Measurements from ENCODE around the gene MUSTN1. TPM values are rescaled to one million over a fixed set of nuclear protein-coding genes. Genes with fewer than 3 reads are reported as not detected.

Gene MUSTN1
- total RNA-seq, 1 donor from 2014 or later, result 4.1 TPM

- no peak for DNase-seq (ENCODE audit: low read depth, low spot score)
- H3K27ac Mint-ChIP-seq (ENCODE audit: unreplicated experiment), result peak overlapping the region; percentile 94
- no peak for TF ChIP-seq CTCF (conservative IDR thresholded peaks at IDR 0.05)
- no peaks in the 10 kb centered on the region for H3K9me3 Mint-ChIP-seq
- H3K4me3 Mint-ChIP-seq, result no peak overlapping the region
- peaks cover 20% of the 10 kb centered on the region for H3K4me1 Mint-ChIP-seq
- no peaks in the 10 kb centered on the region for H3K36me3 Mint-ChIP-seq (ENCODE audit: low read depth)
- H3K27me3 Mint-ChIP-seq (ENCODE audit: low read depth), result no peaks in the 10 kb centered on the region
Observed at GRCh38 chr3:52792961-52793695, 41.7 kb downstream of the MUSTN1 start.

- Mint-ChIP-seq H3K27ac (ENCODE audit: unreplicated experiment) (no peak overlapping the region), H3K4me3 (no peak overlapping the region), H3K4me1 (peaks cover 20% of the 10 kb centered on the region), H3K27me3 (ENCODE audit: low read depth) (no peaks in the 10 kb centered on the region), H3K36me3 (ENCODE audit: low read depth) (no peaks in the 10 kb centered on the region), H3K9me3 (no peaks in the 10 kb centered on the region)
- DNase-seq (ENCODE audit: low read depth, low spot score), result no peak
- TF ChIP-seq CTCF (conservative IDR thresholded peaks at IDR 0.05), result peak; percentile 40
Observed at GRCh38 chr3:52792413-52792812, 42.4 kb downstream of the MUSTN1 start.

- no peaks in the 10 kb centered on the region for H3K36me3 Mint-ChIP-seq (ENCODE audit: low read depth)
Observed at GRCh38 chr3:52791928-52792327, 42.9 kb downstream of the MUSTN1 start.

GRCh38 chr3:52791366-52791765 lies 43.5 kb downstream of the MUSTN1 start:
- H3K9me3 Mint-ChIP-seq, result no peaks in the 10 kb centered on the region
- no peaks in the 10 kb centered on the region for H3K27me3 Mint-ChIP-seq (ENCODE audit: low read depth)
- H3K27ac Mint-ChIP-seq (ENCODE audit: unreplicated experiment), result no peak overlapping the region
- H3K36me3 Mint-ChIP-seq (ENCODE audit: low read depth), result no peaks in the 10 kb centered on the region
- no peak for DNase-seq (ENCODE audit: low read depth, low spot score)
- no peak overlapping the region for H3K4me3 Mint-ChIP-seq
- no peak for TF ChIP-seq CTCF (conservative IDR thresholded peaks at IDR 0.05)
- peaks cover 20% of the 10 kb centered on the region for H3K4me1 Mint-ChIP-seq

More at GRCh38 chr3:52791928-52792327, 42.9 kb downstream of the MUSTN1 start:
- Mint-ChIP-seq H3K4me1 (peaks cover 20% of the 10 kb centered on the region), H3K9me3 (no peaks in the 10 kb centered on the region), H3K27ac (ENCODE audit: unreplicated experiment) (no peak overlapping the region), H3K27me3 (ENCODE audit: low read depth) (no peaks in the 10 kb centered on the region), H3K4me3 (no peak overlapping the region)
- no peak for TF ChIP-seq CTCF (conservative IDR thresholded peaks at IDR 0.05)
- no peak for DNase-seq (ENCODE audit: low read depth, low spot score)

GRCh38 chr3:52790741-52791140 lies 44.1 kb downstream of the MUSTN1 start:
- Mint-ChIP-seq H3K27ac (ENCODE audit: unreplicated experiment) (peak overlapping the region; percentile 35), H3K36me3 (ENCODE audit: low read depth) (no peaks in the 10 kb centered on the region), H3K4me1 (peaks cover 20% of the 10 kb centered on the region), H3K9me3 (no peaks in the 10 kb centered on the region), H3K27me3 (ENCODE audit: low read depth) (no peaks in the 10 kb centered on the region), H3K4me3 (no peak overlapping the region)
- no peak for TF ChIP-seq CTCF (conservative IDR thresholded peaks at IDR 0.05)
- no peak for DNase-seq (ENCODE audit: low read depth, low spot score)
